ENCODE results near the gene ADARB1. TPM values are rescaled to one million over a fixed set of nuclear protein-coding genes. Genes with fewer than 3 reads are reported as not detected.

ADARB1 gene
- total and polyA plus RNA-seq, 2 experiments from 2014 or later = 9.4 to 14.0 TPM

DNA sequence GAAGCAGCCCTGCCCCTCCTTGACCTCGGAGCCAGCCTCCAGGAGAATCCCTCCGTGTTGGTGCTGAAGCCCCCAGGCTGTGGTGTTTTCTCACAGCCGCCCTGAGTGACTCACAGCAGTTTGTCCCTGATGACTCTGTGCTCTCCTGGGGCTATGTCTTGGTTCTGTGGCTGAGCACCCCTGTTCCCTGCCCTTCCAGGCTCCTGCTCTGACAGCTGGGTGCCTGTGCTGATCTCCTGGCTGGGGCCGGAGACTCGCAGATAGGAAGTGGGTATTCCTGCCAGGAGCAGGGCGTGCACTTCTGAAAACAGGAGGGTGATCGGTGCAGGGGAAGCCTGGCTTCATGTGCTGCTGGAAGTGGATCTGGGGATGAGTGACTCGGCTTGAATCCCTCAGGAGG, 178.8 kb downstream of the ADARB1 start:
- Histone ChIP-seq H3K9me3 (ENCODE audit: low read depth) (no peaks in the 10 kb centered on the region), H3K4me1 (ENCODE audit: low read depth) (peaks cover 33% of the 10 kb centered on the region), H3K36me3 (no peaks in the 10 kb centered on the region), H3K27ac (no peak overlapping the region), H3K27me3 (no peaks in the 10 kb centered on the region), H3K4me3 (no peak overlapping the region)
- peak in 1 of 2 donors; percentile 15 for DNase-seq (ENCODE audit: low read depth in 1 of 2, low spot score in 1 of 2)
- TF ChIP-seq, protein P1, sequence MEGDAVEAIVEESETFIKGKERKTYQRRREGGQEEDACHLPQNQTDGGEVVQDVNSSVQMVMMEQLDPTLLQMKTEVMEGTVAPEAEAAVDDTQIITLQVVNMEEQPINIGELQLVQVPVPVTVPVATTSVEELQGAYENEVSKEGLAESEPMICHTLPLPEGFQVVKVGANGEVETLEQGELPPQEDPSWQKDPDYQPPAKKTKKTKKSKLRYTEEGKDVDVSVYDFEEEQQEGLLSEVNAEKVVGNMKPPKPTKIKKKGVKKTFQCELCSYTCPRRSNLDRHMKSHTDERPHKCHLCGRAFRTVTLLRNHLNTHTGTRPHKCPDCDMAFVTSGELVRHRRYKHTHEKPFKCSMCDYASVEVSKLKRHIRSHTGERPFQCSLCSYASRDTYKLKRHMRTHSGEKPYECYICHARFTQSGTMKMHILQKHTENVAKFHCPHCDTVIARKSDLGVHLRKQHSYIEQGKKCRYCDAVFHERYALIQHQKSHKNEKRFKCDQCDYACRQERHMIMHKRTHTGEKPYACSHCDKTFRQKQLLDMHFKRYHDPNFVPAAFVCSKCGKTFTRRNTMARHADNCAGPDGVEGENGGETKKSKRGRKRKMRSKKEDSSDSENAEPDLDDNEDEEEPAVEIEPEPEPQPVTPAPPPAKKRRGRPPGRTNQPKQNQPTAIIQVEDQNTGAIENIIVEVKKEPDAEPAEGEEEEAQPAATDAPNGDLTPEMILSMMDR (IDR thresholded peaks at IDR 0.05; ENCODE audit: low read depth, low read length) = no peak

DNA sequence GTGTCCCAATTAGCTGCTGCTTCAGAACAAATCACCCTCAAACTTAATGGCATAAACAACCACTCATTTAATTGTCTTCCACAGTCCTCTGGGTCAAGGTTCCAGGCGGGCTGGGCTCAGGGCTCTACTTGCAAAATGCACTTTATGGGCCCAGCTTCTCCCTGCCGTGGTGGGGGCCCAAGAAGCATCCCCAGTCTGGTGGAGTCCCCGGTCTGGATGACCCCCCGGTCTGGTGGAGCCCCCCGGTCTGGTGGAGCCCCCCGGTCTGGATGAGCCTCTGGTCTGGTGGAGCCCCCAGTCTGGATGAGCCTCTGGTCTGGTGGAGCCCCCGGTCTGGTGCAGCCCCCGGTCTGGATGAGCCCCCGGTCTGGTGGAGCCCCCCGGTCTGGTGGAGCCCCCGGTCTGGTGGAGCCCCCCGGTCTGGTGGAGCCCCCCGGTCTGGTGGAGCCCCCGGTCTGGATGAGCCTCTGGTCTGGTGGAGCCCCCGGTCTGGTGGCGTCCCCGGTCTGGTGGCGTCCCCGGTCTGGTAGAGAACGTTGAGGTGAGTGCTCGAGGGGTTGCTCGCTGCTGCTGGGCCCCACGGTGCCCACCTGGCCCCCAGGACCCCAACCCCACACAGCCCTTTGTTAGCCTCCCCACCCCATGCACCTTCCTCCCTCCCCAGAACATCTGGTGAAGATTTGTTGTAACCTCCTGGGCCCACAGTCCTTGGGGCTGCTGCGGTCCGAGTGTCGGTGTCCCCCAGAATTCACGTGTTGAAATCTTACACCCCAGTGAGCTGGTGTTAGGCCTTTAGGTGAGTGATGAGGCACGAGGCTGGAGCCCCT, 179.5 kb downstream of the ADARB1 start:
- Histone ChIP-seq H3K36me3 (no peaks in the 10 kb centered on the region), H3K27ac (no peak overlapping the region), H3K27me3 (no peaks in the 10 kb centered on the region), H3K4me3 (no peak overlapping the region), H3K9me3 (ENCODE audit: low read depth) (no peaks in the 10 kb centered on the region), H3K4me1 (ENCODE audit: low read depth) (peaks cover 30% of the 10 kb centered on the region)
- no peak for DNase-seq (ENCODE audit: low read depth in 1 of 2, low spot score in 1 of 2)
- TF ChIP-seq, protein P1 (IDR thresholded peaks at IDR 0.05; ENCODE audit: low read depth, low read length) = no peak

DNA sequence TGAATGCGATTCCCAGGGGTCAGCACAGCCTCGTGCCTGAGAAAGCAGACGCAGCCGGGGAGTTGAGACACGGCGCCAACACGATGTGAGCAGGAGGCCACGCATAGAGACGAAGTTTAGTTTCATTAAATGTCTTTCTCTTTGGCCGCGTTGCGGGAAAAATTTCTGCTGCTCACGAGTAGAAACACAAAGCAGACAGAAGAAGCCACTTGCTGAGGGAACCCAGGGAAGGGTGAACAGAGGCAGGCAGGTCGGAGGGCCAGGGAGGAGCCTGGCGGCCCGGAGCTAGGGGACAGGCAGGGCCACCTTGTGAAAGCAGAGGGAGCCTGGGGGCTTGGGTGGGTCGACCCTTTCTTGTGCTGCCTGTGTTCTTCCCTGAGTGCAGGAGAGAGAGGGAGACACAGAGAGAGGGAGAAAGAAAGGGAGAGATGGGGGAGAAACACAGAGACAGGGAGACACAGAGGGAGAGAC, 180.1 kb downstream of the ADARB1 start:
- Histone ChIP-seq H3K27ac (no peak overlapping the region), H3K27me3 (no peaks in the 10 kb centered on the region), H3K9me3 (ENCODE audit: low read depth) (no peaks in the 10 kb centered on the region), H3K4me1 (ENCODE audit: low read depth) (peaks cover 24% of the 10 kb centered on the region), H3K36me3 (no peaks in the 10 kb centered on the region), H3K4me3 (no peak overlapping the region)
- DNase-seq (ENCODE audit: low read depth in 1 of 2, low spot score in 1 of 2) = no peak
- TF ChIP-seq, protein P1 (IDR thresholded peaks at IDR 0.05; ENCODE audit: low read depth, low read length) = no peak

DNA sequence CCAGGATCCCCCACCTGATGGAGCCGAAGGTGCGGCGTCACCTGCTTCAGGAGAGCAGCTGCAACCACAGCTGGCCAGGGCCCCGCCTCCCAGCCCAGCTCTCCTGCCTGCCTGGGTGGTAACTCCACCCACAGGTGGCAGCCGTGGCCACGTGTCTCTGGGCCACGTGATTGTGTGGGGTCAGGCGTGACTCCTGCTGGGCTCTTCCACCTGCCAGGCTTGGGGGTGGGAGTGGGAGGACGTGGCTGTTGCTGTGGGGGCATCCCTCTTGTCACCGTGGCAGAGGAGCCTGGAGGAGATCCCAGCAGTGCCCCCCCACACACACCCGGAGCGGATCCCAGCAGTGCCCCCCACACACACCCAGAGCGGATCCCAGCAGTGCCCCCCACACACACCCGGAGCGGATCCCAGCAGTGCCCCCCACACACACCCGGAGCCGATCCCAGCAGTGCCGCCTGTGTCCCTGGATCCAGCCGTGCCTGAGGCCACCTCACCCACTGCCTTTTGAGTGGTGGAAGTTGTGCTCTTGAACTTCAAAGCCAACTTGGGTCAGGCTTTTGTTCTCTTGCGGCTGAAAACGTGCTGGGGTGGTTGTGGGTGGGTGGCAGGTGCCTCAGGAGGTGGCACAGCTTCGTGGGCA, 181.1 kb downstream of the ADARB1 start:
- TF ChIP-seq, protein P1 (IDR thresholded peaks at IDR 0.05; ENCODE audit: low read depth, low read length) = no peak
- peak overlapping the region; percentile 94 for H3K27ac ChIP-seq
- DNase-seq (ENCODE audit: low read depth in 1 of 2, low spot score in 1 of 2) = no peak

DNA sequence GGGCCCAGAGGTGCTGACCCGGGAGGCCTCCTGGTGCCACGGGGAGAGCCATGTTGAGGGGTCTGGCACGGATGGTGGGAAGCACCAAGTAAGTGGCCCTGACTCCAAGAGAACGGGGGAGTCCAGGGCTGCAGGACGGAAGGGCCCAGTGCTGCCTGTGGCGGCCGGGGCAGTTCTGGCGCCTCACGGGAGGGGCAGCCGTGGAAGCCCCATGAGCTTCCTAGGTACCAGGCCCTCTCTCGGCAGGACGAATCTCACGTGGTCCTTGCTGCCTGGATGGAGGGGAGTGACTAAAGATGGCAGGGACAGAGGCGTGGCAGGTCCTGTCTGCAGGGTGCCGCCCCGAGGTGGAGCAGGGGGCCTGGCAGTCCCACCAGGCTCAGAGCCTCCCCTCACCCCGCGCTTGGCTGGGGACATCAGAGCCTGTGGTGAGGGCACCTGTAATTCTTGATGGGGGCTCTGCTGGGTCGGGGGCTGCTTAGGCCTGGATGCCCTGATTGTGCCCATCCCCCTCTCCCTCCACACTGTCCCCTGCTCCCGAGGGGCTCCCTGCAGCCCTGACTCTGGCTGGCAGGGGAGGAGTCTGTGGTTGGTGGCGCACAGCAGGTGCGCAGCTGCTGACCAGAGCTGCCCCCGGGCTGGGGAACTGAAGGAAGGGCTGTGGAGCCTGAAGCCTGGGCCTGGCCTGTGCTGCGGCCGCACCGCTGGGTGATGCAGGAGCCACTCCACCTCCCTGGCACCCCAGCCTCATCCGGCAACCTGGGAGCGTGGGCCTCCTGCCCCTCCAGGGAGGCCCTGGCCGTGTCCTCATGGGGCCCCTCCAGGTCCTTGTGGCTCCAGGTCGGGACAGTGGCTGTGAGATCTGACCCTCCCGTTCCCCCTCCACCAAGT, 181.9 kb downstream of the ADARB1 start:
- no peak for DNase-seq (ENCODE audit: low read depth in 1 of 2, low spot score in 1 of 2)
- Histone ChIP-seq H3K4me1 (ENCODE audit: low read depth) (peaks cover 24% of the 10 kb centered on the region), H3K4me3 (no peak overlapping the region), H3K36me3 (no peaks in the 10 kb centered on the region), H3K27ac (peak overlapping the region; percentile 94), H3K9me3 (ENCODE audit: low read depth) (no peaks in the 10 kb centered on the region), H3K27me3 (no peaks in the 10 kb centered on the region)
- TF ChIP-seq, protein P1 (IDR thresholded peaks at IDR 0.05; ENCODE audit: low read depth, low read length) = no peak

More for the DNA sequence above, 181.1 kb downstream of the ADARB1 start:
- Histone ChIP-seq H3K4me1 (ENCODE audit: low read depth) (peaks cover 24% of the 10 kb centered on the region), H3K4me3 (no peak overlapping the region), H3K9me3 (ENCODE audit: low read depth) (no peaks in the 10 kb centered on the region), H3K36me3 (no peaks in the 10 kb centered on the region), H3K27me3 (no peaks in the 10 kb centered on the region)

Data from cardiac muscle cell (in vitro differentiated cells and primary cell).